ENCODE data around the gene COL18A1.

COL18A1 gene

GRCh38 chr21:45481977-45482898, 77.3 kb downstream of the COL18A1 start:
- no peak for DNase-seq

GRCh38 chr21:45482899-45483821, 78.2 kb downstream of the COL18A1 start:
- no peak for DNase-seq

- DNase-seq: no peak
These were observed 79.4 kb downstream of the COL18A1 start for GRCh38 chr21:45484318-45484717.

- no peak for DNase-seq
These were observed 80.9 kb downstream of the COL18A1 start for GRCh38 chr21:45485686-45486442.

- DNase-seq: no peak
These were observed 81.6 kb downstream of the COL18A1 start for GRCh38 chr21:45486443-45487160.

- no peak for DNase-seq
These were observed 82.3 kb downstream of the COL18A1 start for GRCh38 chr21:45487161-45487806.

GRCh38 chr21:45487891-45488600, 83.1 kb downstream of the COL18A1 start:
- no peak for DNase-seq

- DNase-seq: no peak
These were observed 84.2 kb downstream of the COL18A1 start for GRCh38 chr21:45488931-45489721.

- DNase-seq: no peak
These were observed 84.7 kb downstream of the COL18A1 start for GRCh38 chr21:45489722-45489982.

GRCh38 chr21:45490049-45490731, 85.2 kb downstream of the COL18A1 start:
- no peak for DNase-seq

- no peak for DNase-seq
These were observed 86.1 kb downstream of the COL18A1 start for GRCh38 chr21:45491056-45491455.

- no peak for DNase-seq
These were observed 86.7 kb downstream of the COL18A1 start for GRCh38 chr21:45491623-45492022.

- no peak for DNase-seq
These were observed 87.8 kb downstream of the COL18A1 start for GRCh38 chr21:45492765-45493164.

GRCh38 chr21:45493401-45494001, 88.5 kb downstream of the COL18A1 start:
- DNase-seq: no peak

GRCh38 chr21:45494135-45494850, 89.3 kb downstream of the COL18A1 start:
- DNase-seq: no peak

GRCh38 chr21:45494851-45495680, 90.1 kb downstream of the COL18A1 start:
- no peak for DNase-seq

- no peak for DNase-seq
These were observed 91.4 kb downstream of the COL18A1 start for GRCh38 chr21:45496151-45496967.

Data from effector CD4-positive, alpha-beta T cell (primary cell).